Hematopoietic multipotent progenitor cell treated with erythropoietin and hydrocortisone succinate and interleukin-3 and kit ligand, for 6 days (in vitro differentiated cells): ENCODE data around the gene TIGD4.

ENCODE experiments used
- DNase-seq: peaks from one replicate; pipeline ENCODE4 v3.0.0-alpha.2; 2015

The TIGD4 gene

GRCh38 chr4:152779513-152780266 lies at the start of gene TIGD4, which contains the start of gene ARFIP1:
TSS of gene TIGD4 (minus strand) at chr4:152779730. CDS start at chr4:152771004, 8,726 bp downstream.
TSS of gene ARFIP1 (plus strand) at chr4:152779954. CDS start at chr4:152829634, 49,680 bp downstream.
- DNase-seq = peak; percentile 98

DNA sequence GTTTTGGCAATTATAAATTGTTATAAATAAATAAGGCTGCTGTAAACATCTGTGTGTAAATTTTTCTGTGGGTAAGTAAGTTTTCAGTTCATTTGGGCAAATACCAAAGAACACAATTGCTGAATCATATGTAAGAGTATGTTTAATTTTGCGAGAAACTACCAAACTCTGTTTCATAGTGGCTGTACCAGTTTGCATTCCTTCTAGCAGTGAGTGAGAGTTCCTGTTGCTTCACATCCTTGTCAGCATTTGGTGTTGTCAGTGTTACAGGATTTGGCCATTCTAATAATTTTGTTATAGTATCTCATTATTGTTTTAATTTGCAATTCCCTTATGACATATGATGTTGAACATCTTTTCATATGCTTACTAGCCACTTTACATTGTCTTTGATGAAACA lies 48.6 kb upstream of the TIGD4 start:
- DNase-seq = no peak

- no peak for DNase-seq
Observed at GRCh38 chr4:152825336-152825735, 45.8 kb upstream of the TIGD4 start.

DNA sequence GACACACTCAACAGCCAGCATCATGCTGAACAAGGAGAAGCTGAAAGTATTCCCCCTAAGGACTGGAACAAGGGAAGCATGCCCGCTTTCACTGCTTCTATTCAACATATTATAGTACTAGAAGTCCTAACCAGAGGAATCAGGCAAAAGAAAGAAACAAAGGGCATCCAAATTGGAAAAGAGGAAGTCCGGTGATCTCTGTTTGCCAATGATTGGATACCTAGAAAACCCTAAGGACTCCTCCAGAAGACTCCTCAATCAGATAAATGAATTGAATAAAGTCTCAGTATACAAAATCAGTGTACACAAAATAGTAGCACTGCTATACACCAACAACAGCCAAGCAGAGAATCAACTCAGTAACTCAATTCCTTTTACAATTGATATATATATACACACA lies 45.0 kb upstream of the TIGD4 start:
- DNase-seq = no peak

- DNase-seq = no peak
Observed at GRCh38 chr4:152822323-152822722, 42.8 kb upstream of the TIGD4 start.

DNA sequence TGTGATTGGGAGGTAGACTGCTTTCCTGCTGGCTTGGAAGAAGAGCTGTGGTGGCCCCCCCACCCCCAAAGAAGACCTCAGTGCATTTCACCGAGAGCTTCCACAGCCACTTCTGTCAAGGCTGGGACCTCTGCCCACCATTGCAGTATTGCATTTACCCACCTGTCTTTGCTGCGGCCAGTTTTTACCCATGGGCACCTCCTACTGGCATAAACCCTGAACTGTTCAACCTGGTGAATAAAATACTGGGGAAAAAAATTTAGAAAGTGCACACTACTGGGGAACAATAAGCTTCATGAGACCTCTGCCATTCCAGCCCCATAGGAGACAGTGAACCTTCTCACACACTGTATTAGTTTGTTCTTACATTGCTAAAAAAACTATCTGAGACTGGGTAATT lies 40.5 kb upstream of the TIGD4 start:
- DNase-seq = no peak

DNA sequence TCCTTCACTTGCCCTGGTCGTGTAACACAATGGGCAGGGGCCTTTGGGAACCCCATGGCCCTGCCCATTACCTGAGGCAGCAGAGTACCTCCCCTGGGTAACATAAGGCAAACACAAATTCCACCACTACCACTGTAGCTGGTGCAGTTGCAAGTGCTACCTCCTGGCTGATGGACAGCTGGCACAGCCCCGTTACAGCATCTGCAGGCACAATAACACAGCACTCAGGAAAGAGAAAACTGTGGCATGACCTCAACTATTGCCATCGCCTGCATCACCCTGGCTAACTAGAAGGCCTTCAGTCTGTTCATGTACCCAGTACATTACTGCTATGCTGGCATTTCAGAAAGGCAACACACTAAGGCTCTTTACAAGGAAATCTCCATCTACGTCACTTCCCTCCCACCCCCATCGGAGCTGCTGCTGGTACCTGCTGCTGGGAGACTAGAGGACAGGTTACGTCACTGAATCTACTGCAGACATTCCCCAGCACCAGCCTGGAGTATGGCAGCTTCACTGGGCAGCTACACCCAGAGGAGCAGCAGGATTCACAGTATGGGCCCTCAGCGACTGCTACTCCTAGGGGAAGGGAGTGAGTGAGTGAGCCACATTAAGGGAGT lies 39.6 kb upstream of the TIGD4 start:
- DNase-seq = no peak

GRCh38 chr4:152817331-152817730 lies 37.8 kb upstream of the TIGD4 start:
- peak; percentile 11 for DNase-seq

GRCh38 chr4:152815078-152815477 lies 35.5 kb upstream of the TIGD4 start:
- no peak for DNase-seq

- no peak for DNase-seq
Observed at GRCh38 chr4:152810715-152811287, 31.3 kb upstream of the TIGD4 start.

DNA sequence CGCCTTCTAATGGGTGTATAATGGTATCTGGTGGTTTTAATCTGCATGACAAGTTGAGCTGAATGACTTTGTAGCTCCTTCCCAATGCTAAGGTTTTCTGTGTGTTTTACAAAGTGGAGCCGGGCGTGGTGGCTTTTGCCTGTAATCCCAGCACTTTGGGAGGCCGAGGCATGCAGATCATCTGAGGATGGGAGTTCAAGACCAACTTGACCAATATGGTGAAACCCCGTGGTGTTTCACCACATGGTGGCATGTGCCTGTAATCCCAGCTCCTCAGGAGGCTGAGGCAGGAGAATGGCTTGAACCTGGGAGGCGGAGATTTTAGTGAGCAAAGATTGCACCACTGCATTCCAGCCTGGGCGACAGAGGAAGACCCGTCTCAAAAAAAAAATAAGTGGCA lies 29.1 kb upstream of the TIGD4 start:
- DNase-seq = no peak

- no peak for DNase-seq
Observed at GRCh38 chr4:152807294-152807829, 27.8 kb upstream of the TIGD4 start.

DNA sequence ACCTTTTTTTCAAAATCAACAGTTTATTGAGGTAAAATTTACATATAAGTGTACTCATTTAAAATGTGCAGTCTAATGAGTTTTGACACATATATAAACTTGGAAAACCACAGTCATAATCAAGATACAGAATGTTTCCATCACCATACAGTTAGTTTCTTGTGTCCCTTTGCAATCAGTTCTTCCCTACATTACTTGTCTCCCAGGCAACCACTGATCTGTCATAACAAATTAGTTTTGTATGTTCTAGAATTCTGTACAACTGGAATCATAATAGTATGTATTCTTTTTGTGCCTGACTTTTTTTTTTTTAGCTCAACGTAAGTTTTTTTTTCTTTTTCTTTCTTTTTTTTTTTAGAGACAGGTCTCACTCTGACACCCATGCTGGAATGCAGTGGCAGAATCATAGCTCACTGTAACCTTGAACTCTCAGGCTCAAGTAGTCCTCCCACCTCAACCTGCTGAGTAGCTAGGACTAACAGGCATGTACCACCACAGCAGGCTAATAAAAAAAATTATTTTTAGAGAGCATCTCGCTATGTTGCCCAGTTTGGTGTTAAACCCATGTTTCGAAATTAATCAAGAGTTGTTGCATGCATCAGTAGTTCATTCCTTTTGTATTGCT lies 27.1 kb upstream of the TIGD4 start:
- peak; percentile 15 for DNase-seq

- DNase-seq = no peak
Observed at GRCh38 chr4:152805818-152806217, 26.3 kb upstream of the TIGD4 start.

DNA sequence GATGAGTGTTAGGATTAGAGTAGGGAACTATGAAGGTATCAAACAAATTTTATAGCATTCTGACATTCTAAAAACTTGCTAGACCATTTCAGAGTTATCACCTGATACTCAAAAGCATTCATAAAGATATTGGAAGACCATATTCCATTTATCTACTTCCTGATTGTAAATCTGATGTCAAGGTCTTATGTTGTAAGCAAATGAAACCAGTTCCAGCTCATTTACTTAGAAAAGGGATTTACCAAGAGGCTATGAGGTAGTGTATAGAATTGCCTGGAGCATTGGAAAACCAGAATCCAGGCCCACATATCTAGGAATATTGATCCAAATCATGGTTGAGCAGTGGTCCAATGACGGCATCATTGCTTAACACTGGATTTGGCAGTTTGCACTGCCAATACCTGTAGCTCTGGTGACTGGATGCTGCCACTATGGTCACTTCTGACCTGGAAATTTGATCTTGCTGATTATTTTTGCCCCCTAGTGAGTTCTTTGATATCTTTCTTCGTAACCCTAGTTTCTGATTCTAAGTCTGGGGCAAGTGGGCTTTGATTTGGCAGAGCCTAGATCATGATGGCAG lies 25.6 kb upstream of the TIGD4 start:
- no peak for DNase-seq

DNA sequence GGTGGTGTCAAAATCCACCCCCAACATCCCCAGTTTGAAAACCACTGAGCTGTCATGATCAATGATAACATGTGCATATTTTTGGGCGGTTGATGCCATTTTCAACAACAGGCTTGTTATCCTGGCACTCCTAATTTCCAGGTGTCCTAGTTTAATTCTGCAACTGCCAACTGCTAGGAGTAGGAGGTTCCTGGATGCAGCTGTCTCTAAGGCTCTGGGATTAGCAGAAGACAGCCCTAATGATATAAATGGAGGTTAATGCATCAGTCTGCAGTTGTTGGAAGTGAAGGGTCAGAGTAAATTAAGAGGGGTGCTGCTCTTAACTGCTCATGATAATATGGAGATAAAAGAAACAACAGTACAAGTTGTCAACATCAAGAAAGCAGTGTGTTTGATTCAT lies 24.0 kb upstream of the TIGD4 start:
- DNase-seq = no peak

DNA sequence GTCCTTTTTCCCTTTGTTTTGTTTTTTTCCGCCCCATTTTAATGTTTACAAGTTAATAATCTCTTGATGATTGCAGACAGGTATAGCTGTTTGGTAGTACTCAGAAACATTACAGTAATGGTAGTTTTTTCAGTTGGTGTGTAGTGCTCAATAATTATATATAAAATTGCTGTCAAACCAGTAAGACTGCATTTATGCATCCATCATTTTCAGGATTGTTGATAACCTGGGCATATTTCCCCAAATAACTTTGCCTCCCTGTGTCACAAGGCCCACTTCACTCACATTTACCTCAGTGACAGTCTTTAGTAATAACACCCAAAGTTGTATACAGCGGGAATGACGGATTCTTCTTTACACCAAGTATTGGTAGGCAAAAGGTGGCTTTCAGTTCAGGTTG lies 16.4 kb upstream of the TIGD4 start:
- DNase-seq = no peak

GRCh38 chr4:152786627-152787026 lies 7.1 kb upstream of the TIGD4 start:
- DNase-seq = no peak

GRCh38 chr4:152785639-152786615 lies 6.4 kb upstream of the TIGD4 start:
- no peak for DNase-seq

DNA sequence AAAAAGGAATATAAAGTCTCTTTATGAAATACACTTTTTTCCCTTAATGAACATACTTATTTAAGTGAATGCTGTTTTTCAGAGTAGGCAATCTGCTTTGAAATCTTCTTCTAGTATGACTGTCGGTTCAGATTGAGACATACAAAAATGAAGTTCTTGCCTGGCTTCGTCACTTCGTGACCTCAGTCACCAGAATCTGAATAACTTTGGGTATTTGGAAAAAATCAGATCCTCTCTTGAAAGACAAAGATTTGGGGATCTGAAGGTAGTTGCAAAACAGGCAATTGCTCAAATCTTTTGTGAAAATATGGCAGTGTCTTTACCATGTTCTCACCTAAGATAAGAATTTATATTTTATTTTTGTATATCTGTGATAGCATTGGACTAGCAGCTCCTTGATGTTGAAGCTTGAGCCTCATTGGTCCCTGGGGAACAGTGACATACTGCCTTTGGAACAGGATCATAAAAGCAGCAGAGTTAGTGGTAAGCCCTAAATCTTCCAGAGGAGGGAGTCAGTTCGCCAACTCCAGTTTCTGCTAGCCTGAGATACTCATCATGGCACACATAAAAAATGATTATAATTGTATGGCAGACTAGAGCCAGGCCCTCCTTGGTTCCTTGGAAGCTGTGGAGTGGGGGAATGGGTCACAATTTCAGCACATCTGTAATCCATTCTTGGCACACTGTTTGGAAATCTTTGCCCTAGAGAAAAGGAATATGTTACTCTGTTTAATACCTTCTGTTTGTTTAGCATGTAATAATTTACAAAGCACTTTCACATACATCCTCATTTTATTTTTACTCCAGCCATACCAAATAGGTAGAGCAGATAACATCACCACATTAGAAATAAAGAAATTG lies 5.2 kb upstream of the TIGD4 start:
- peak; percentile 51 for DNase-seq

GRCh38 chr4:152780267-152780778 lies 793 bp upstream of the TIGD4 start:
- no peak for DNase-seq
